HCT116 (cell line): Measurements from ENCODE around the gene ALK. TPM values are rescaled to one million over a fixed set of nuclear protein-coding genes. Genes with fewer than 3 reads are reported as not detected.

Source experiments
- ATAC-seq: fragments of 200-7000 bp; cut with Tn5 transposase; 2 replicates; pipeline ENCODE4 v1.9.1; 2020; ENCODE audit warnings: mild to moderate bottlenecking, moderate library complexity
- BruUV-seq: library from RNA; stranded (reverse); fragments of 400-500 nt; replicated peaks from 2 replicates; lab custom pipeline; 2021; lab: Mats Ljungman, UMichigan
- CTCF ChIA-PET: fragments of 300-600 bp; sonication (Branson Sonifier 250); formaldehyde crosslinking; loops from one replicate; lab custom pipeline; 2021; ENCODE audit warnings: antibody characterized with exemption; lab: Charles Lee
- POLR2A ChIA-PET: fragments of 300-600, 350-600 bp; sonication (Branson Sonifier 250); formaldehyde crosslinking; loops from one replicate; lab custom pipeline; 2021; ENCODE audit warnings: antibody characterized with exemption; lab: Charles Lee
- RAD21 ChIA-PET, 2 experiments: fragments of 300-600 bp; sonication (Branson Sonifier 250); formaldehyde crosslinking; loops; one replicate each; lab custom pipeline; 2023; ENCODE audit warnings: low total read pairs in 2 of 2; ENCODE audit not compliant: uncharacterized antibody in 2 of 2, unreplicated experiment in 2 of 2, low non-redundant PET in 1 of 2; lab: Charles Lee
- DNase-seq: peaks from one replicate; pipeline ENCODE4 v3.0.0-alpha.2; 2010; ENCODE audit warnings: low read depth, low spot score
- H2AFZ ChIP-seq: fragments of 200-600 bp; shearing (Covaris generic), sonication (generic); 2 replicates; pipeline ENCODE4 v1.6.1; 2017; ENCODE audit warnings: low read depth, mixed run types, mixed read lengths, antibody characterized with exemption, low read length; ENCODE audit not compliant: poor library complexity, severe bottlenecking
- H3K27ac ChIP-seq: 2 replicates; pipeline ENCODE4 v1.5.1; 2012; ENCODE audit warnings: low read depth, low read length
- H3K27me3 ChIP-seq: fragments of 200-600 bp; sonication (generic); 2 replicates; pipeline ENCODE4 v1.6.1; 2016; ENCODE audit warnings: mixed run types, low read length, mixed read lengths; ENCODE audit not compliant: insufficient read depth
- H3K36me3 ChIP-seq, 2 experiments: fragments of 200-500 bp in 1 of 2; fragments of 200-600 bp in 1 of 2; sonication (Bioruptor generic) in 1 of 2; sonication (generic) in 1 of 2; 2 replicates each; pipeline versions ENCODE4 v1.5.1 to v1.6.1; 2014 to 2016; ENCODE audit warnings: low read length in 2 of 2, inconsistent platforms in 1 of 2, mixed read lengths in 1 of 2, mixed run types in 1 of 2; ENCODE audit not compliant: insufficient read depth in 2 of 2, control insufficient read depth in 1 of 2
- H3K4me1 ChIP-seq, 2 experiments: fragments of 200-600 bp in 1 of 2; sonication (generic) in 1 of 2; 2 replicates each; pipeline versions ENCODE4 v1.5.1 to v1.6.1; 2012 to 2017; ENCODE audit warnings: low read length in 2 of 2, inconsistent platforms in 1 of 2, mild to moderate bottlenecking in 1 of 2, mixed read lengths in 1 of 2, mixed run types in 1 of 2, moderate library complexity in 1 of 2; ENCODE audit not compliant: insufficient read depth in 2 of 2, control insufficient read depth in 1 of 2
- H3K4me2 ChIP-seq: fragments of 200-600 bp; sonication (generic); 2 replicates; pipeline ENCODE4 v1.6.1; 2017; ENCODE audit warnings: mixed run types, low read length, mixed read lengths
- H3K4me3 ChIP-seq, 2 experiments: fragments of 200-600 bp in 1 of 2; sonication (generic) in 1 of 2; replicated peaks in 1 of 2; 2 replicates each; pipeline ENCODE4 v1.5.1; 2011 to 2016; ENCODE audit warnings: low read length in 2 of 2, control low read depth in 1 of 2, low read depth in 1 of 2, mild to moderate bottlenecking in 1 of 2, mixed read lengths in 1 of 2, mixed run types in 1 of 2
- H3K79me2 ChIP-seq: fragments of 200-600 bp; sonication (generic); 2 replicates; pipeline ENCODE4 v1.6.1; 2017; ENCODE audit warnings: mild to moderate bottlenecking, mixed run types, low read length, moderate library complexity, mixed read lengths; ENCODE audit not compliant: insufficient read depth
- H3K9ac ChIP-seq: fragments of 200-600 bp; sonication (generic); 2 replicates; pipeline ENCODE4 v1.6.1; 2016; ENCODE audit warnings: low read length, mixed read lengths
- H3K9me2 ChIP-seq: fragments of 200-600 bp; sonication (generic), shearing (Covaris generic); 2 replicates; pipeline ENCODE4 v1.6.1; 2017; ENCODE audit warnings: mixed run types, mild to moderate bottlenecking, moderate library complexity; ENCODE audit not compliant: insufficient read depth
- H3K9me3 ChIP-seq, 2 experiments: fragments of 200-500 bp in 1 of 2; fragments of 200-600 bp in 1 of 2; sonication (Bioruptor generic) in 1 of 2; sonication (generic) in 1 of 2; 2 replicates each; pipeline ENCODE4 v1.6.1; 2014 to 2017; ENCODE audit warnings: low read length in 2 of 2, mixed read lengths in 2 of 2, inconsistent platforms in 1 of 2, low read depth in 1 of 2, mild to moderate bottlenecking in 1 of 2, mixed run types in 1 of 2, moderate library complexity in 1 of 2; ENCODE audit not compliant: control insufficient read depth in 1 of 2, insufficient read depth in 1 of 2
- H4K20me1 ChIP-seq: fragments of 200-600 bp; sonication (generic), shearing (Covaris generic); 2 replicates; pipeline ENCODE4 v1.6.1; 2017; ENCODE audit warnings: mixed run types, mild to moderate bottlenecking, moderate library complexity; ENCODE audit not compliant: insufficient read depth
- CEBPB ChIP-seq: IDR thresholded peaks from 2 replicates; pipeline ENCODE4 v1.6.1; 2012; ENCODE audit warnings: low read depth
- EGR1 ChIP-seq: IDR thresholded peaks from 2 replicates; pipeline ENCODE4 v1.6.1; 2012; ENCODE audit warnings: low read depth
- ELF1 ChIP-seq: IDR thresholded peaks from 2 replicates; pipeline ENCODE4 v1.6.1; 2012; ENCODE audit warnings: low read depth, borderline replicate concordance
- EZH2 ChIP-seq: fragments of 200-600 bp; sonication (generic); IDR thresholded peaks from 2 replicates; pipeline ENCODE4 v1.6.1; 2017; ENCODE audit warnings: antibody characterized with exemption, mixed run types
- FOSL1 ChIP-seq: IDR thresholded peaks from 2 replicates; pipeline ENCODE4 v1.6.1; 2012; ENCODE audit warnings: low read depth
- JUND ChIP-seq: IDR thresholded peaks from 2 replicates; pipeline ENCODE4 v1.6.1; 2012
- MAX ChIP-seq: IDR thresholded peaks from 2 replicates; pipeline ENCODE4 v1.6.1; 2012
- POLR2A ChIP-seq: IDR thresholded peaks from 2 replicates; pipeline ENCODE4 v1.7.0; 2011; ENCODE audit warnings: borderline replicate concordance; ENCODE audit not compliant: insufficient read depth, insufficient read length; ENCODE audit errors: extremely low read depth
- RAD21 ChIP-seq: IDR thresholded peaks from 2 replicates; pipeline ENCODE4 v1.6.1; 2012; ENCODE audit warnings: low read depth, mild to moderate bottlenecking
- REST ChIP-seq: IDR thresholded peaks from 2 replicates; pipeline ENCODE4 v1.6.1; 2012; ENCODE audit warnings: low read depth
- SIN3A ChIP-seq: IDR thresholded peaks from 2 replicates; pipeline ENCODE4 v1.6.1; 2012; ENCODE audit warnings: low read depth
- TCF7L2 ChIP-seq: IDR thresholded peaks from 2 replicates; pipeline ENCODE4 v1.7.0; 2011; ENCODE audit warnings: borderline replicate concordance, inconsistent platforms; ENCODE audit not compliant: insufficient read depth, insufficient read length; ENCODE audit errors: extremely low read depth
- YY1 ChIP-seq: IDR thresholded peaks from 2 replicates; pipeline ENCODE4 v1.6.1; 2011; ENCODE audit warnings: low read length, low read depth, moderate library complexity, mild to moderate bottlenecking; ENCODE audit not compliant: insufficient replicate concordance; ENCODE audit errors: extremely low read depth
- ZFX ChIP-seq: fragments of 450-650 bp; IDR thresholded peaks from 2 replicates; pipeline ENCODE4 v1.6.1; 2017
- ZNF274 ChIP-seq: fragments of 200-500 bp; sonication (Bioruptor generic); IDR thresholded peaks from 2 replicates; pipeline ENCODE4 v1.6.1; 2014; ENCODE audit warnings: mild to moderate bottlenecking, low read depth, low read length, inconsistent platforms
- intact Hi-C: fragments of 100-400 bp; cut with micrococcal nuclease; formaldehyde crosslinking; loops from 2 replicates; pipeline ENCODE4 v1.10.0; 2022
- total RNA-seq: library from RNA; stranded (reverse); gene quantifications from one replicate; pipeline ENCODE4 v1.2.1, GENCODE V29; 2021; ENCODE audit not compliant: unreplicated experiment
- TF ChIP-seq, protein P1 (sequence below), 3 experiments: fragments of 200-600 bp in 1 of 3; sonication (generic) in 1 of 3; IDR thresholded peaks in 2 of 3; conservative IDR thresholded peaks in 1 of 3; 2 replicates each; pipeline ENCODE4 v1.5.1; 2012 to 2017; ENCODE audit warnings: low read depth in 2 of 3, low read length in 2 of 3, antibody characterized with exemption in 1 of 3, borderline replicate concordance in 1 of 3, control low read depth in 1 of 3, mild to moderate bottlenecking in 1 of 3, mixed read lengths in 1 of 3, mixed run types in 1 of 3, moderate library complexity in 1 of 3; ENCODE audit not compliant: insufficient read depth in 1 of 3
- TF ChIP-seq, protein P2 (sequence below): IDR thresholded peaks from 2 replicates; pipeline ENCODE4 v1.6.1; 2012

ALK gene
- total RNA-seq, 1 experiment from 2014 or later, result not detected

DNA sequence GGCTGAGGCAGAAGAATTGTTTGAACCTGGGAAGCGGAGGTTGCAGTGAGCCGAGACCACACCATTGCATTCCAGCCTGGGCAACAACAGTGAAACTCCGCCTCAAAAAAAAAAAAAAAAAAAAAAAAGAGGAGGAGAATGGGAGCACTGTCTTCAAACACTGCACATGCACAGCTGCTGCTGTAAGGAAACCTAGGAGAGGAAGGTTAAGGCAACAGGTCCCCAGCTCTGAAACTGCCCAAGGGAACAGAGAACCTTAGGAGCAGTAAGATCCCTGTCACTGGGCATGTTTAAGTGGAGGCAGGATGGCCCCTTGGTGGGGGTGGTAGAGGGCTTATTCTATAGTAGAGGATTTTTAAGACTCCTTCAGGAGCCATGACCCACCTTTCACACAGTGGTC is 695.0 kb downstream of the ALK start:
- no peak for ATAC-seq

More for the DNA sequence above, 695.0 kb downstream of the ALK start:
- ChIA-PET POLR2A (no interaction called here), CTCF (no interaction called here), RAD21 (no interaction called here)
- Histone ChIP-seq H2AFZ (no peak overlapping the region), H3K9me2 (no peaks in the 10 kb centered on the region), H4K20me1 (no peaks in the 10 kb centered on the region), H3K9me3 (no peaks in the 10 kb centered on the region), H3K27ac (no peak overlapping the region), H3K4me3 (no peak overlapping the region), H3K4me1 (no peaks in the 10 kb centered on the region), H3K27me3 (peaks cover 22% of the 10 kb centered on the region; the same call in 1 of the 2 replicates), H3K4me2 (no peak overlapping the region), H3K79me2 (no peaks in the 10 kb centered on the region), H3K36me3 (no peaks in the 10 kb centered on the region), H3K9ac (no peak overlapping the region)
- no peak for TF ChIP-seq REST
- TF ChIP-seq, protein P1, sequence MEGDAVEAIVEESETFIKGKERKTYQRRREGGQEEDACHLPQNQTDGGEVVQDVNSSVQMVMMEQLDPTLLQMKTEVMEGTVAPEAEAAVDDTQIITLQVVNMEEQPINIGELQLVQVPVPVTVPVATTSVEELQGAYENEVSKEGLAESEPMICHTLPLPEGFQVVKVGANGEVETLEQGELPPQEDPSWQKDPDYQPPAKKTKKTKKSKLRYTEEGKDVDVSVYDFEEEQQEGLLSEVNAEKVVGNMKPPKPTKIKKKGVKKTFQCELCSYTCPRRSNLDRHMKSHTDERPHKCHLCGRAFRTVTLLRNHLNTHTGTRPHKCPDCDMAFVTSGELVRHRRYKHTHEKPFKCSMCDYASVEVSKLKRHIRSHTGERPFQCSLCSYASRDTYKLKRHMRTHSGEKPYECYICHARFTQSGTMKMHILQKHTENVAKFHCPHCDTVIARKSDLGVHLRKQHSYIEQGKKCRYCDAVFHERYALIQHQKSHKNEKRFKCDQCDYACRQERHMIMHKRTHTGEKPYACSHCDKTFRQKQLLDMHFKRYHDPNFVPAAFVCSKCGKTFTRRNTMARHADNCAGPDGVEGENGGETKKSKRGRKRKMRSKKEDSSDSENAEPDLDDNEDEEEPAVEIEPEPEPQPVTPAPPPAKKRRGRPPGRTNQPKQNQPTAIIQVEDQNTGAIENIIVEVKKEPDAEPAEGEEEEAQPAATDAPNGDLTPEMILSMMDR (IDR thresholded peaks at IDR 0.05 in 2 of 3, conservative IDR thresholded peaks at IDR 0.05 in 1 of 3; ENCODE audit: borderline replicate concordance in 1 of 3, insufficient read depth in 1 of 3, low read depth in 2 of 3, low read length in 2 of 3), result no peak
- no peak for TF ChIP-seq ELF1
- no peak for TF ChIP-seq SIN3A
- TF ChIP-seq ZNF274, result no peak
- TF ChIP-seq MAX, result no peak
- TF ChIP-seq FOSL1, result no peak
- TF ChIP-seq POLR2A, result no peak
- TF ChIP-seq, protein P2, sequence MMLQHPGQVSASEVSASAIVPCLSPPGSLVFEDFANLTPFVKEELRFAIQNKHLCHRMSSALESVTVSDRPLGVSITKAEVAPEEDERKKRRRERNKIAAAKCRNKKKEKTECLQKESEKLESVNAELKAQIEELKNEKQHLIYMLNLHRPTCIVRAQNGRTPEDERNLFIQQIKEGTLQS, result no peak
- no peak for TF ChIP-seq TCF7L2
- no peak for TF ChIP-seq CEBPB
- TF ChIP-seq EGR1, result no peak
- TF ChIP-seq YY1, result no peak
- no peak for TF ChIP-seq ZFX
- TF ChIP-seq JUND, result no peak
- no peak for TF ChIP-seq EZH2
- no peak for TF ChIP-seq RAD21
- DNase-seq, result no peak
- intact Hi-C loops, result no loop called here
- BruUV-seq, result no TSS peak
